Fibroblast of peridontal ligament (primary cell): Measurements from ENCODE around the gene TBC1D26.
"Not testable (repeated sequence)": the region's sequence is repeated elsewhere in the genome, so short reads cannot be mapped to it uniquely, and the experiment has no call there.

ENCODE experiments used
- DNase-seq: peaks from one replicate; pipeline ENCODE4 v3.0.0-alpha.2; 2010; ENCODE audit errors: extremely low read depth

The TBC1D26 gene

GRCh38 chr17:15731900-15732299 is at the start of gene TBC1D26:
Gene TBC1D26, plus strand, starts transcription at chr17:15732283. Its CDS starts 3,066 bp downstream, at chr17:15735349.
- DNase-seq = not testable (repeated sequence)

GRCh38 chr17:15683135-15683534 is 48.9 kb upstream of the TBC1D26 start:
- not testable (repeated sequence) for DNase-seq

GRCh38 chr17:15683824-15684478 is 48.1 kb upstream of the TBC1D26 start, which contains the start of gene TRIM16:
Gene TRIM16, minus strand, starts transcription at chr17:15684311. Its CDS starts 32,702 bp downstream, at chr17:15651609.
- peak; percentile 45 for DNase-seq

- not testable (repeated sequence) for DNase-seq
Measured at GRCh38 chr17:15687494-15687893, 44.6 kb upstream of the TBC1D26 start.

GRCh38 chr17:15698967-15699366 is 33.1 kb upstream of the TBC1D26 start:
- peak; percentile 14 for DNase-seq

GRCh38 chr17:15699413-15699924 is 32.6 kb upstream of the TBC1D26 start, which contains the start of gene ZNF286A:
Gene ZNF286A, plus strand, starts transcription at chr17:15699752. Its CDS starts 578 bp downstream, at chr17:15700330.
- peak; percentile 99 for DNase-seq

GRCh38 chr17:15699937-15700336 is 32.1 kb upstream of the TBC1D26 start:
- not testable (repeated sequence) for DNase-seq

GRCh38 chr17:15704239-15704638 is 27.8 kb upstream of the TBC1D26 start:
- not testable (repeated sequence) for DNase-seq

- not testable (repeated sequence) for DNase-seq
Measured at GRCh38 chr17:15704813-15705212, 27.3 kb upstream of the TBC1D26 start.

- not testable (repeated sequence) for DNase-seq
Measured at GRCh38 chr17:15708879-15709278, 23.2 kb upstream of the TBC1D26 start.

- not testable (repeated sequence) for DNase-seq
Measured at GRCh38 chr17:15716601-15717563, 15.2 kb upstream of the TBC1D26 start.

GRCh38 chr17:15730535-15730934 is 1.5 kb upstream of the TBC1D26 start:
- DNase-seq = not testable (repeated sequence)

- DNase-seq = not testable (repeated sequence)
Measured at GRCh38 chr17:15733174-15733789, 1.2 kb downstream of the TBC1D26 start.

- not testable (repeated sequence) for DNase-seq
Measured at GRCh38 chr17:15736578-15736977, 4.5 kb downstream of the TBC1D26 start.

GRCh38 chr17:15738066-15738465 is 6.0 kb downstream of the TBC1D26 start:
- DNase-seq = no peak

GRCh38 chr17:15739259-15739658 is 7.2 kb downstream of the TBC1D26 start:
- not testable (repeated sequence) for DNase-seq

- not testable (repeated sequence) for DNase-seq
Measured at GRCh38 chr17:15740041-15740440, 8.0 kb downstream of the TBC1D26 start.

GRCh38 chr17:15740570-15741120 is 8.6 kb downstream of the TBC1D26 start:
- DNase-seq = no peak

- no peak for DNase-seq
Measured at GRCh38 chr17:15741624-15742023, 9.5 kb downstream of the TBC1D26 start.

GRCh38 chr17:15742051-15742795 is 10.1 kb downstream of the TBC1D26 start:
- DNase-seq = no peak

GRCh38 chr17:15742921-15743320 is 10.8 kb downstream of the TBC1D26 start:
- no peak for DNase-seq
